Mammary epithelial cell (primary cell): ENCODE results near the gene GTPBP4.

Source experiments
- CTCF ChIP-seq, 2 donors: IDR thresholded peaks in 1 of 2; conservative IDR thresholded peaks in 1 of 2; 2 replicates each; pipeline ENCODE4 v1.5.1; 2011 to 2012; ENCODE audit warnings: inconsistent platforms in 2 of 2, low read length in 2 of 2, mild to moderate bottlenecking in 2 of 2, control low read depth in 1 of 2, low read depth in 1 of 2; ENCODE audit not compliant: insufficient read depth in 1 of 2; ENCODE audit errors: extremely low read depth in 1 of 2
- EZH2 ChIP-seq: IDR thresholded peaks from 2 replicates; pipeline ENCODE4 v1.6.1; 2012; ENCODE audit warnings: low read length, inconsistent platforms, borderline replicate concordance

GRCh38 chr10:1011696-1012095 is 23.5 kb downstream of the GTPBP4 start:
- TF ChIP-seq EZH2 (no peak), CTCF (conservative IDR thresholded peaks at IDR 0.05 in 1 of 2, IDR thresholded peaks at IDR 0.05 in 1 of 2; ENCODE audit: extremely low read depth in 1 of 2, insufficient read depth in 1 of 2, low read depth in 1 of 2, low read length in 2 of 2) (no peak)
